GM12878 (cell line): ENCODE data around the gene PXT1. TPM values are rescaled to one million over a fixed set of nuclear protein-coding genes. Genes with fewer than 3 reads are reported as not detected.
A peak's percentile ranks its signal among the peaks of the same experiment; 100 is the strongest.

Experiments
- ATAC-seq: fragments of 200-7000 bp; cut with Tn5 transposase; 3 replicates; pipeline ENCODE4 v1.9.1; 2020; ENCODE audit warnings: mild to moderate bottlenecking, moderate library complexity
- BruUV-seq: library from RNA; stranded (reverse); fragments of 400-500 nt; replicated peaks from 2 replicates; lab custom pipeline; 2021; lab: Mats Ljungman, UMichigan
- CTCF ChIA-PET: fragments of 300-600 bp; sonication (Branson Sonifier 250); formaldehyde crosslinking; extraction: SDS; loops from one replicate; lab custom pipeline; 2021; ENCODE audit warnings: inconsistent platforms; lab: Yijun Ruan, JAX
- POLR2A ChIA-PET: fragments of 350-600 bp; formaldehyde crosslinking; extraction: SDS; loops from one replicate; lab custom pipeline; 2021; ENCODE audit warnings: inconsistent platforms; lab: Charles Lee
- RAD21 ChIA-PET: fragments of 300-600 bp; sonication (Branson Sonifier 250); formaldehyde crosslinking; loops from one replicate; lab custom pipeline; 2023; ENCODE audit warnings: antibody characterized with exemption; ENCODE audit not compliant: unreplicated experiment; lab: Charles Lee
- SMC1A ChIA-PET: fragments of 300-600 bp; sonication (Branson Sonifier 250); formaldehyde crosslinking; loops from one replicate; lab custom pipeline; 2023; ENCODE audit not compliant: unreplicated experiment, uncharacterized antibody; lab: Charles Lee
- DNase-seq: peaks from one replicate; pipeline ENCODE4 v3.0.0-alpha.2; 2011; ENCODE audit warnings: low read depth, low spot score
- FAIRE-seq: peaks from 3 replicates; lab custom pipeline; 2011; peaks lifted over from hg19 to GRCh38; lab: Jason Lieb, UNC
- H2AFZ ChIP-seq: 2 replicates; pipeline ENCODE4 v1.6.0; 2011; ENCODE audit warnings: low read depth, low read length, control low read depth; ENCODE audit not compliant: control insufficient read depth
- H3K27ac ChIP-seq: 2 replicates; pipeline ENCODE4 v1.5.1; 2011; ENCODE audit warnings: control low read depth; ENCODE audit not compliant: control insufficient read depth, insufficient read depth
- H3K27me3 ChIP-seq, 2 experiments: replicated peaks in 1 of 2; 2 replicates each; pipeline versions ENCODE4 v1.6.0 to v1.6.1; 2011; ENCODE audit warnings: low read length in 1 of 2; ENCODE audit not compliant: control insufficient read depth in 2 of 2, insufficient read depth in 2 of 2
- H3K36me3 ChIP-seq, 2 experiments: 2 replicates each; pipeline ENCODE4 v1.5.1; 2011; ENCODE audit warnings: low read length in 1 of 2; ENCODE audit not compliant: control insufficient read depth in 2 of 2, insufficient read depth in 2 of 2
- H3K4me1 ChIP-seq: 2 replicates; pipeline ENCODE4 v1.6.1; 2011; ENCODE audit warnings: mild to moderate bottlenecking, low read length, moderate library complexity, mixed read lengths; ENCODE audit not compliant: control insufficient read depth, insufficient read depth
- H3K4me2 ChIP-seq: 2 replicates; pipeline ENCODE4 v1.6.0; 2011; ENCODE audit warnings: control low read depth; ENCODE audit not compliant: control insufficient read depth, insufficient read depth
- H3K4me3 ChIP-seq: fragments of 200-600 bp; sonication (generic); 2 replicates; pipeline ENCODE4 v1.5.1; 2016
- H3K79me2 ChIP-seq: 2 replicates; pipeline ENCODE4 v1.6.0; 2011; ENCODE audit warnings: low read length; ENCODE audit not compliant: control insufficient read depth, insufficient read depth
- H3K9ac ChIP-seq: 2 replicates; pipeline ENCODE4 v1.8.0; 2011; ENCODE audit warnings: low read length, control low read depth, mixed read lengths; ENCODE audit not compliant: control insufficient read depth, insufficient read depth
- H3K9me3 ChIP-seq: replicated peaks from 3 replicates; pipeline ENCODE4 v1.5.1; 2011; ENCODE audit warnings: mild to moderate bottlenecking, low read length; ENCODE audit not compliant: control insufficient read depth, insufficient read depth
- H4K20me1 ChIP-seq: 2 replicates; pipeline ENCODE4 v1.6.0; 2011; ENCODE audit not compliant: control insufficient read depth, insufficient read depth
- BHLHE40 ChIP-seq, 2 experiments: fragments of 450-650 bp in 1 of 2; IDR thresholded peaks; 2 replicates each; pipeline ENCODE4 v1.6.1; 2011 to 2017; ENCODE audit warnings: low read depth in 2 of 2, borderline replicate concordance in 1 of 2, improper control_type of control experiment in 1 of 2, low read length in 1 of 2, mild to moderate bottlenecking in 1 of 2
- CEBPB ChIP-seq, 2 experiments: fragments of 150-350 bp in 1 of 2; IDR thresholded peaks; 2 replicates each; pipeline ENCODE4 v1.6.1; 2012 to 2014; ENCODE audit warnings: low read depth in 2 of 2, low read length in 2 of 2, borderline replicate concordance in 1 of 2, inconsistent platforms in 1 of 2
- MEF2B ChIP-seq: fragments of 450-650 bp; IDR thresholded peaks from 2 replicates; pipeline ENCODE4 v1.6.1; 2018; ENCODE audit warnings: mild to moderate bottlenecking, moderate library complexity; ENCODE audit not compliant: partially characterized antibody, poor library complexity, severe bottlenecking
- MXI1 ChIP-seq: fragments of 150-350 bp; IDR thresholded peaks from 2 replicates; pipeline ENCODE4 v1.6.1; 2011; ENCODE audit warnings: low read depth, mild to moderate bottlenecking, inconsistent platforms, low read length, improper control_type of control experiment
- NBN ChIP-seq: fragments of 450-650 bp; IDR thresholded peaks from 2 replicates; pipeline ENCODE4 v1.6.1; 2016
- PAX5 ChIP-seq: IDR thresholded peaks from 2 replicates; pipeline ENCODE4 v1.6.1; 2011; ENCODE audit warnings: low read depth, low read length, borderline replicate concordance
- SUZ12 ChIP-seq: fragments of 200-600 bp; sonication (generic); IDR thresholded peaks from one replicate; pipeline ENCODE4 v1.6.1; 2018; ENCODE audit warnings: antibody characterized with exemption, mild to moderate bottlenecking; ENCODE audit not compliant: unreplicated experiment
- TCF7 ChIP-seq: IDR thresholded peaks from 2 replicates; pipeline ENCODE4 v1.6.1; 2014; ENCODE audit warnings: antibody characterized with exemption, borderline replicate concordance
- WGBS: methylation state at CpG from one replicate; pipeline ENCODE4 v1.1.6; 2016; ENCODE audit warnings: low lambda C conversion rate; ENCODE audit not compliant: insufficient replicate concordance, insufficient coverage; ENCODE audit errors: missing lambda C conversion rate; 5-methylcytosine and 5-hydroxymethylcytosine counted together
- in situ Hi-C: fragments of 300-500 bp; cut with MboI; formaldehyde crosslinking; loops from 9 replicates; pipeline ENCODE4 v1.14.3; 2018; ENCODE audit warnings: mixed read lengths
- intact Hi-C: fragments of 100-400 bp; cut with micrococcal nuclease; formaldehyde crosslinking; loops from one replicate; pipeline ENCODE4 v1.14.2; 2022; ENCODE audit not compliant: unreplicated experiment
- polyA plus RNA-seq, 11 experiments: library from polyadenylated mRNA; depleted of rRNA in 4 of 11; unstranded in 6 of 11; stranded (reverse) in 5 of 11; fragments of >200 nt; fragmentation: Nextera tagmentation in 4 of 11; fragmentation: Illumina TruSeq in 1 of 11; extraction: Ambion mirVana in 4 of 11; extraction: Trizol in 1 of 11; gene quantifications; 1 replicate in 1 of 11; 2 replicates in 10 of 11; pipeline versions ENCODE4 v1.2.1 to v1.2.3, GENCODE V29; 2011 to 2016; ENCODE audit warnings: inconsistent platforms in 2 of 11, missing spikeins in 2 of 11, low read depth in 1 of 11
- total RNA-seq, 4 experiments: library from RNA; depleted of rRNA in 3 of 4; stranded (reverse); fragments of >200 nt in 3 of 4; fragmentation: Illumina TruSeq in 1 of 4; extraction: Trizol in 1 of 4; gene quantifications; 2 replicates each; pipeline versions ENCODE4 v1.2.1 to v1.2.3, GENCODE V29; 2013 to 2021
- TF ChIP-seq, protein P1 (sequence below): fragments of 450-650 bp; IDR thresholded peaks from 2 replicates; pipeline ENCODE4 v1.6.1; 2017; ENCODE audit warnings: mild to moderate bottlenecking, low read depth, inconsistent platforms; ENCODE audit not compliant: poor library complexity, severe bottlenecking
- TF ChIP-seq, protein P2 (sequence below): IDR thresholded peaks from 2 replicates; pipeline ENCODE4 v1.6.1; 2011; ENCODE audit warnings: borderline replicate concordance, low read depth, mild to moderate bottlenecking, moderate library complexity, low read length; ENCODE audit not compliant: insufficient read depth, poor library complexity, severe bottlenecking
- TF ChIP-seq, protein P3 (sequence below): fragments of 450-650 bp; formaldehyde crosslinking; IDR thresholded peaks from 2 replicates; pipeline ENCODE4 v1.5.0; 2022; ENCODE audit warnings: mild to moderate bottlenecking, missing genetic modification characterization
- TF ChIP-seq, protein P4 (sequence below): fragments of 150-350 bp; IDR thresholded peaks from 2 replicates; pipeline ENCODE4 v1.6.1; 2016; ENCODE audit warnings: low read depth, low read length

PXT1 gene
- total and polyA plus RNA-seq, 10 of the 15 experiments (the other 5 are each of a cell fraction or from before 2014, with no cell fraction given): 0.27 to 2.9 (median 0.50) TPM

DNA sequence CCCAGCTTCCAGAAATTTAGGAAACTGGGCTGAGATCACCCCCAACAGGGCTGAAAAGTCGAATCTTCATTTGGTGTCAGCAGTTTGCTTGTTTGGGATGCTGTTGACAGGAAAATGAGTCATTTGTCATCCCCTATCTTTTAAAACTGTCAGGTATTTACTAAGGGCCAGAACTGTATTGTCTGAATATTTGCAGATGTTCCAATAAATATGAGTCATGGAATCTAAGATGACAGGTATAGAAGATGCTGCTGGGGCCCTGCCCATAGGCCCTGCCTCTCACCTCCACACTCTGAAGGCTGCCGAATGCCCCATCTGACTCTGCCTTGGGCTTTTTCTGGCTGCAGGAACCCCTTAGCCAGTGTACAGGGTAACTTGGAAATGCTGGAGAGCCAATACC lies 59.0 kb downstream of the PXT1 start:
- H2AFZ ChIP-seq: no peak overlapping the region
- peaks cover 63% of the 10 kb centered on the region for H3K4me1 ChIP-seq
- no peak for DNase-seq
- no peak for FAIRE-seq
- no peak overlapping the region for H3K9ac ChIP-seq
- H4K20me1 ChIP-seq: no peaks in the 10 kb centered on the region
- peak overlapping the region; percentile 5; the same call in 1 of the 2 replicates for H3K27ac ChIP-seq
- in situ Hi-C loops (no loop called here), intact Hi-C loops (no loop called here)
- no peaks in the 10 kb centered on the region for H3K9me3 ChIP-seq
- RAD21 ChIA-PET: interaction anchor here (1.3 kb wide), 1 partner anchor 25 kb away, joined by 5 read pairs; no protein-coding TSS in a partner anchor
- no peak for ATAC-seq
- CTCF ChIA-PET: interaction anchor here (1.3 to 2.5 kb wide), 2 partner anchors 27 to 81 kb away, joined by 6 read pairs; no protein-coding TSS in a partner anchor
- 0% methylated on average over 2 of the region's 2 CpGs for WGBS
- POLR2A ChIA-PET: interaction anchor here (0.5 to 0.6 kb wide), 2 partner anchors 78 to 226 kb away, joined by 5 to 6 read pairs; no protein-coding TSS in a partner anchor
- SMC1A ChIA-PET: no interaction called here
- H3K27me3 ChIP-seq: peaks cover 3 to 4% of the 10 kb centered on the region in 2 experiments; a peak in 2 of 4 replicates
- H3K36me3 ChIP-seq: no peaks in the 10 kb centered on the region
- no peak overlapping the region for H3K4me3 ChIP-seq
- peak overlapping the region; percentile 47; the same call in 1 of the 2 replicates for H3K4me2 ChIP-seq
- BruUV-seq: no TSS peak
- peaks cover 2% of the 10 kb centered on the region; the same call in 1 of the 2 replicates for H3K79me2 ChIP-seq
- TF ChIP-seq PAX5 (no peak), SUZ12 (no peak), CEBPB (IDR thresholded peaks at IDR 0.05; ENCODE audit: borderline replicate concordance in 1 of 2, low read depth in 2 of 2, low read length in 2 of 2) (no peak), TCF7 (no peak), MEF2B (no peak), BHLHE40 (IDR thresholded peaks at IDR 0.05; ENCODE audit: borderline replicate concordance in 1 of 2, low read depth in 2 of 2, low read length in 1 of 2) (no peak), MXI1 (no peak), NBN (no peak)
- TF ChIP-seq, protein P1, sequence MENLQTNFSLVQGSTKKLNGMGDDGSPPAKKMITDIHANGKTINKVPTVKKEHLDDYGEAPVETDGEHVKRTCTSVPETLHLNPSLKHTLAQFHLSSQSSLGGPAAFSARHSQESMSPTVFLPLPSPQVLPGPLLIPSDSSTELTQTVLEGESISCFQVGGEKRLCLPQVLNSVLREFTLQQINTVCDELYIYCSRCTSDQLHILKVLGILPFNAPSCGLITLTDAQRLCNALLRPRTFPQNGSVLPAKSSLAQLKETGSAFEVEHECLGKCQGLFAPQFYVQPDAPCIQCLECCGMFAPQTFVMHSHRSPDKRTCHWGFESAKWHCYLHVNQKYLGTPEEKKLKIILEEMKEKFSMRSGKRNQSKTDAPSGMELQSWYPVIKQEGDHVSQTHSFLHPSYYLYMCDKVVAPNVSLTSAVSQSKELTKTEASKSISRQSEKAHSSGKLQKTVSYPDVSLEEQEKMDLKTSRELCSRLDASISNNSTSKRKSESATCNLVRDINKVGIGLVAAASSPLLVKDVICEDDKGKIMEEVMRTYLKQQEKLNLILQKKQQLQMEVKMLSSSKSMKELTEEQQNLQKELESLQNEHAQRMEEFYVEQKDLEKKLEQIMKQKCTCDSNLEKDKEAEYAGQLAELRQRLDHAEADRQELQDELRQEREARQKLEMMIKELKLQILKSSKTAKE: no peak
- TF ChIP-seq, protein P2, sequence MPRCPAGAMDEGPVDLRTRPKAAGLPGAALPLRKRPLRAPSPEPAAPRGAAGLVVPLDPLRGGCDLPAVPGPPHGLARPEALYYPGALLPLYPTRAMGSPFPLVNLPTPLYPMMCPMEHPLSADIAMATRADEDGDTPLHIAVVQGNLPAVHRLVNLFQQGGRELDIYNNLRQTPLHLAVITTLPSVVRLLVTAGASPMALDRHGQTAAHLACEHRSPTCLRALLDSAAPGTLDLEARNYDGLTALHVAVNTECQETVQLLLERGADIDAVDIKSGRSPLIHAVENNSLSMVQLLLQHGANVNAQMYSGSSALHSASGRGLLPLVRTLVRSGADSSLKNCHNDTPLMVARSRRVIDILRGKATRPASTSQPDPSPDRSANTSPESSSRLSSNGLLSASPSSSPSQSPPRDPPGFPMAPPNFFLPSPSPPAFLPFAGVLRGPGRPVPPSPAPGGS: no peak
- TF ChIP-seq, protein P3, sequence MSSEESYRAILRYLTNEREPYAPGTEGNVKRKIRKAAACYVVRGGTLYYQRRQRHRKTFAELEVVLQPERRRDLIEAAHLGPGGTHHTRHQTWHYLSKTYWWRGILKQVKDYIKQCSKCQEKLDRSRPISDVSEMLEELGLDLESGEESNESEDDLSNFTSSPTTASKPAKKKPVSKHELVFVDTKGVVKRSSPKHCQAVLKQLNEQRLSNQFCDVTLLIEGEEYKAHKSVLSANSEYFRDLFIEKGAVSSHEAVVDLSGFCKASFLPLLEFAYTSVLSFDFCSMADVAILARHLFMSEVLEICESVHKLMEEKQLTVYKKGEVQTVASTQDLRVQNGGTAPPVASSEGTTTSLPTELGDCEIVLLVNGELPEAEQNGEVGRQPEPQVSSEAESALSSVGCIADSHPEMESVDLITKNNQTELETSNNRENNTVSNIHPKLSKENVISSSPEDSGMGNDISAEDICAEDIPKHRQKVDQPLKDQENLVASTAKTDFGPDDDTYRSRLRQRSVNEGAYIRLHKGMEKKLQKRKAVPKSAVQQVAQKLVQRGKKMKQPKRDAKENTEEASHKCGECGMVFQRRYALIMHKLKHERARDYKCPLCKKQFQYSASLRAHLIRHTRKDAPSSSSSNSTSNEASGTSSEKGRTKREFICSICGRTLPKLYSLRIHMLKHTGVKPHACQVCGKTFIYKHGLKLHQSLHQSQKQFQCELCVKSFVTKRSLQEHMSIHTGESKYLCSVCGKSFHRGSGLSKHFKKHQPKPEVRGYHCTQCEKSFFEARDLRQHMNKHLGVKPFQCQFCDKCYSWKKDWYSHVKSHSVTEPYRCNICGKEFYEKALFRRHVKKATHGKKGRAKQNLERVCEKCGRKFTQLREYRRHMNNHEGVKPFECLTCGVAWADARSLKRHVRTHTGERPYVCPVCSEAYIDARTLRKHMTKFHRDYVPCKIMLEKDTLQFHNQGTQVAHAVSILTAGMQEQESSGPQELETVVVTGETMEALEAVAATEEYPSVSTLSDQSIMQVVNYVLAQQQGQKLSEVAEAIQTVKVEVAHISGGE (CRISPR knock-in tag): no peak
- TF ChIP-seq, protein P4, sequence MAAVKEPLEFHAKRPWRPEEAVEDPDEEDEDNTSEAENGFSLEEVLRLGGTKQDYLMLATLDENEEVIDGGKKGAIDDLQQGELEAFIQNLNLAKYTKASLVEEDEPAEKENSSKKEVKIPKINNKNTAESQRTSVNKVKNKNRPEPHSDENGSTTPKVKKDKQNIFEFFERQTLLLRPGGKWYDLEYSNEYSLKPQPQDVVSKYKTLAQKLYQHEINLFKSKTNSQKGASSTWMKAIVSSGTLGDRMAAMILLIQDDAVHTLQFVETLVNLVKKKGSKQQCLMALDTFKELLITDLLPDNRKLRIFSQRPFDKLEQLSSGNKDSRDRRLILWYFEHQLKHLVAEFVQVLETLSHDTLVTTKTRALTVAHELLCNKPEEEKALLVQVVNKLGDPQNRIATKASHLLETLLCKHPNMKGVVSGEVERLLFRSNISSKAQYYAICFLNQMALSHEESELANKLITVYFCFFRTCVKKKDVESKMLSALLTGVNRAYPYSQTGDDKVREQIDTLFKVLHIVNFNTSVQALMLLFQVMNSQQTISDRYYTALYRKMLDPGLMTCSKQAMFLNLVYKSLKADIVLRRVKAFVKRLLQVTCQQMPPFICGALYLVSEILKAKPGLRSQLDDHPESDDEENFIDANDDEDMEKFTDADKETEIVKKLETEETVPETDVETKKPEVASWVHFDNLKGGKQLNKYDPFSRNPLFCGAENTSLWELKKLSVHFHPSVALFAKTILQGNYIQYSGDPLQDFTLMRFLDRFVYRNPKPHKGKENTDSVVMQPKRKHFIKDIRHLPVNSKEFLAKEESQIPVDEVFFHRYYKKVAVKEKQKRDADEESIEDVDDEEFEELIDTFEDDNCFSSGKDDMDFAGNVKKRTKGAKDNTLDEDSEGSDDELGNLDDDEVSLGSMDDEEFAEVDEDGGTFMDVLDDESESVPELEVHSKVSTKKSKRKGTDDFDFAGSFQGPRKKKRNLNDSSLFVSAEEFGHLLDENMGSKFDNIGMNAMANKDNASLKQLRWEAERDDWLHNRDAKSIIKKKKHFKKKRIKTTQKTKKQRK: no peak
